GM19023 (cell line): ENCODE data around the gene SRRM2.

Source experiments
- ATAC-seq: cut with Tn5 transposase; IDR thresholded peaks from one replicate; pipeline ENCODE4 v1.9.1; 2021; ENCODE audit warnings: mild to moderate bottlenecking, moderate library complexity; ENCODE audit not compliant: unreplicated experiment

The SRRM2 gene

DNA sequence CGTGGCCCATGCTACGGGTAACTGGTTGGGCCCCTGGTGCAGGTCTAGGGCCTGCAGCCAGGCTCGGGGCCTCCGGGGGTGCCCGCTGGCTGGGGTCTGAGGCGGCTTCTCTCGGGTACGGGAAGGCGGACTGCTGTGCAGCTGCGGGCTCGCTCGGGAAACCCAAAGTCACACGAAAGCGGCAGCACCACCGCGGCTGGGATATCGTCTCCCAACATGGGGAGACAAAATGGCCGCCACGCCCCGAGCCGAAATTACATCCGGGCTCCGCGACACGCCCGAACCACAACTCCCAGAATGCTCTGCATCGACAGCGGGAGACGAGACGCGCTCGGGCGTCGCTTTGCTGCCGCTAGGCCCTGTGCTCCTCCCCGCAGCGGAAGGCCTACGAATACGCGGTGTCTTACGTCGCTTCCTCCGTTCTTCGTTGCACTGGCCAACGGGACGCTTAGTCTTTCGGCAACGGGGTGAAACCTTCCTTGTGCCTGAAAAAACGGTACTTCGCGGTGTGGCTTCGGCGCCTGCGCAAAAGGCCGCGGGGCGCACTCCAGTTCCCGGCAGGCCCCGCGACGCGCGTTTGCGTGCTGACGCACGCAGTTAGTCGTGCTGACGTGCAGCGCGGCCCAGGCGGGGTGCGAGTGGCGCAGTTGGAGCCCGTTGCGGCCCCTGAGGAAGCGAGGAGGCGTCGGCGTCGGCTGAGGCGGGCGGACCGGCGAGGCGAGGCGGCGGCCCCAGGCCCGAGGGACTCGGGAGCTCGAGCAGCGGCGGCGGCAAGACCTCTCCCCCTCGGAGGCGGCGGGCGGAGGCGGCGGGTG lies at the start of gene SRRM2:
Gene SRRM2 (plus strand): TSS at position 604 of the 815 bp plus-strand sequence. CDS start 3,727 bp downstream, outside the sequence.
- ATAC-seq = peak; percentile 87

- ATAC-seq = no peak
Measured at GRCh38 chr16:2702871-2703745, 49.3 kb upstream of the SRRM2 start.

- no peak for ATAC-seq
Measured at GRCh38 chr16:2704166-2704982, 48.1 kb upstream of the SRRM2 start.

- no peak for ATAC-seq
Measured at GRCh38 chr16:2704983-2705275, 47.5 kb upstream of the SRRM2 start.

DNA sequence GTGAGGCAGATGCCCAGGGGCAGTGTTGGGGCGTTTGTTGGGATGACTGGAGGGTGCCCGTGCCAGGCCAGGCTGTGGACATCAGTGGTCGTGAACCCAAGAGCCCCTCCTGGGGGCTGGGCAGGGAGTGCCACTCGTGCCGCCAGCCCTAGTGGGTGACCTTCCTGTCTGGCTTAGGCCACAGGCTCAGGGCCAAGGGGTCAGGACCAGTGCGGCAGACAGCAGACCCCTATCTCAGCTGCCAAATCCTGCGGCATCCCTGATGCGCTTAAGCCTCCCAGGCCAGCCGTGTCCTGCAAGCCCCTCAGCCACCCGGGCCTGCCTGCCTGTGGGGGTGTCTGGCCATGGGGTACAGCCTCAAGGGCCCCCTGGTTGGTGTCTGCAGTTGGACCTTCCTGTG lies 47.1 kb upstream of the SRRM2 start:
- ATAC-seq = no peak

GRCh38 chr16:2706085-2706484 lies 46.4 kb upstream of the SRRM2 start:
- no peak for ATAC-seq

DNA sequence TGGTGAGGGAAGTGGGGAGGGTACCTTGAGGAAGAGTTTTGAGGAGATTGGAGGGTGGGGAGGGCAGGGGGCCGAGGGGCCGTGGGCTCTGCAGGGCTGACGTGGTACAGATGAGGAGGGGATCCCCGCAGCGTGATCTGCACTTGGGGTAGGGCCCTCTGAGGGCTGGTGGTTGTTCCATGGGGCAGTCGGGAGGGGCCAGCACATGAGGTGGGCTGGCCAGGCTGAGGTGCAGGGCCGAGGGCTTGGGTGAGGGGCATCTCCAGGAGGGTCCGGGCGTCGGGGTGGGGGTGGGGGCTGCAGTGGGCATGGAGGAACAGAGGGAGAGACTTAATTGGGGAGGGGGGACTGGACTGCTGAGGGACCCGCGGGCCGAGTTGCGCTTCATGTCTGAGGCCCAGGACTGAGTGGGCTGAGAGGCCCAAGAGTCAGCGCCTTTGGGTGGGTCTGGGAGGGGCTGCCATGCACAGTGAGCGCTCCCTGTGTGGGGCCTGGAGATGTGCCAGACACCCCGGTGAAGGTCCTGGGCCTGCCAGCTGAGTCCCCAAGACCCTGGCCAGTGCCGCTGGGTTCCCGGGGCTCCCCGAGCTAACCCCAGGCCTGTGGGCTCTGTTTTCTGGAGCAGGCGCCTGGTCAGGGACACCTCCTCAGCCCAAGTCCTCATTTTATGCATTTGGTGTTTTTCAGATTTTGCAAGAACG lies 45.7 kb upstream of the SRRM2 start:
- no peak for ATAC-seq

GRCh38 chr16:2707368-2708289 lies 44.8 kb upstream of the SRRM2 start:
- no peak for ATAC-seq

DNA sequence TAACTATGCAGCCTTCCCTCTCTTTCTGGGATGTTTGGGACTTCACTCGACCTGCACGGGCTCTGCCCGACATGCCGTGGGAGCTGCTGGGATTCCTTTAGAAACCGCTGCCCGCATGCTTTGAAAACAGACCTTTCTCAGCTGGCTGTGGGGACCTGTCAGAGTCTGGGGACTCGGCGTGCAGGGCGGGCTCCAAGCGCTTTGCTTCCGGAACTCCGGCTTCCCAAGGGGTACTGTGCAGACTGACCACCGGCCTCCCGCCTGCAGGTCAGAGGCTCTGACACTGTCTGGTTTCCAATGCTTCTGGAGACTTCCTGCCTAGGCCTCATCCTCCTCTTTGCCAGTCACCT lies 44.2 kb upstream of the SRRM2 start:
- no peak for ATAC-seq

GRCh38 chr16:2708955-2709587 lies 43.4 kb upstream of the SRRM2 start:
- ATAC-seq = no peak

GRCh38 chr16:2709588-2709984 lies 42.9 kb upstream of the SRRM2 start:
- no peak for ATAC-seq

GRCh38 chr16:2710021-2710710 lies 42.3 kb upstream of the SRRM2 start:
- no peak for ATAC-seq

- no peak for ATAC-seq
Measured at GRCh38 chr16:2710711-2711231, 41.7 kb upstream of the SRRM2 start.

GRCh38 chr16:2711370-2712062 lies 40.9 kb upstream of the SRRM2 start:
- ATAC-seq = no peak

DNA sequence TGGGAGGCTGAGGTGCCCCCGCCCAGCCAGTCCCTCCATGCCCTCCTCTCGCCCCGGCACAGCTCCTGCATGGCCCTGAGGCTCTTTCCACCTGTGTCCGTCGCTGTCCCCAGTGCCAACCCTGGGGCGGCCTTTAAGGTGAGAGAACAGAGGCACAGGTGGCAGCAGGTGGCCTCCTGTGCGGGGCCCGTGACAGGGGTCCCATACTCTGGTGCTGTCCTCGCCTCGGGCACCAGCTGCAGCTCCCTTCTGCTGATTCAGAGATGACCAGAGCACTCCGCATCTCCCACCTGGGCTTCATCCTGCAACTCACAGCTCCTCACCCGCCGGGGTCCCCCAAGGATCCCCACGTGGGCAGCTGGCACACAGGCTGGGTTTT lies 40.4 kb upstream of the SRRM2 start:
- ATAC-seq = no peak

DNA sequence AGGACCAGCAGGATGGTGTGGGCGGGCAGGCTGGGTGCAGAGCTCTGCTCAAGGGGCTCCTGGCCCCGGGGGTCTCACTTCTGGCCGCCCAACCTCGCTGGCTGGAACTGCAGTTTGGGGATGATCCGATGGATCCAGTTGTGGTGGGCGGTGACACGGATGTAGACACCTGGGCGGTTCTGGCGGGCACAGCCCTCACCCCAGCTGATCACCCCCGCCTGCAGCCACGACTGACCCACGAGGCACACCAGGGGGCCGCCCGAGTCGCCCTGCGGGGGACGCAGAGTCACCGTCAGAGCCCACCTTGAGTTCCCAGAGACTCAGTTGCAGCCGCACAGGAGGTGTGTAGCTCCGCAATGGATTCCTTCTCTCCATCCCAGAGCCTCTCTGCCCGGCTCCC lies 39.9 kb upstream of the SRRM2 start:
- ATAC-seq = no peak

DNA sequence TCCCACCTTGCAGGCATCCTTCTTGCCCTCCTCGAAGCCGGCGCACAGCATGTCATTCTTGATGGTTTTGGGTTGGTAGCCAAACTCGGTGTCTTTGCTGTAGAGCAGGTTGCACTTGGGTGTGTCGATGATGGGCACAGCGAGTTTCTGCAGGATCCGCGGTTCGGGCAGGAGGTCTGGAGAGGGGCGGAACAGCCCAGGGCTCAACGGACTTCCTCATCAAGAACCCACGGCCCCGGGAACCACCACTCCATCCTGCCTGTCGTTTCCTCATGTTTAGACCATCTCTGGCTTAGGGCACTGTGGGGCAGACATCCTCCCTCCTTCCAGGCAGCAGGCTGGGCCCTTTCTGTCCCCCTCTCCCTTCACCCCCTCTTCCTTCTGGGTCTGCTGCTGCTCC lies 38.9 kb upstream of the SRRM2 start:
- no peak for ATAC-seq
